SK-N-MC (cell line): ENCODE data around the gene NEXMIF.

Experiments used
- EZH2 ChIP-seq: fragments of 200-600 bp; sonication (generic); IDR thresholded peaks from one replicate; pipeline ENCODE4 v1.6.1; 2017; ENCODE audit warnings: antibody characterized with exemption
- FOXP2 ChIP-seq: optimal IDR thresholded peaks from 2 replicates; pipeline ENCODE3; 2011; ENCODE audit warnings: mild to moderate bottlenecking, moderate library complexity; ENCODE audit not compliant: insufficient read depth; ENCODE audit errors: extremely low read length, control extremely low read depth
- POLR2AphosphoS5 ChIP-seq: IDR thresholded peaks from 2 replicates; pipeline ENCODE4 v1.6.1; 2012; ENCODE audit warnings: mild to moderate bottlenecking, low read depth, low read length, borderline replicate concordance

GRCh38 chrX:74784629-74785028, 140.6 kb downstream of the NEXMIF start:
- TF ChIP-seq EZH2 (no peak), POLR2AphosphoS5 (no peak), FOXP2 (no peak)
